Germinal center (tissue), 1 donor: ENCODE results near the gene COA1.
"Not testable (repeated sequence)": the region's sequence is repeated elsewhere in the genome, so short reads cannot be mapped to it uniquely, and the experiment has no call there.

Source experiments
- DNase-seq: peaks from one replicate; pipeline ENCODE4 v3.0.0; 2012; ENCODE audit warnings: mixed read lengths, low spot score

COA1 gene

DNA sequence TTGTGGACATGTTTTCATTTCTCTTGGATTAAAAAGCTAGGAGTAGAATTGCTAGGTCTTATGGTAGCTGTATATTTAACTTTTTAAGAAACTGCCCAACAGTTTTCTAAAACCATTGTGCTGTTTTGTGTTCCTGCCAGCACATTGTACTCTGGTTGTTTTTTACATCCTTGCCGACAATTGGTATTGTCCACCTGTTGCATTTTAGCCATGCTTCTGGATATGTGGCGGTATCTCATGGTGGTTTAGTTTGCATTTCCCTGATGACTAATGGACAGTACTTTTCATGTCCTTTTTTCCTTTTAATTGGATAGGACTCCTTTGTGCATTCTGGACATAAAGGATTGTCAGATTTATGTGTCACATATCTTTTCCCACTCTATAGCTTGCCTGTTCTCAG lies 100.9 kb downstream of the COA1 start:
- no peak for DNase-seq

DNA sequence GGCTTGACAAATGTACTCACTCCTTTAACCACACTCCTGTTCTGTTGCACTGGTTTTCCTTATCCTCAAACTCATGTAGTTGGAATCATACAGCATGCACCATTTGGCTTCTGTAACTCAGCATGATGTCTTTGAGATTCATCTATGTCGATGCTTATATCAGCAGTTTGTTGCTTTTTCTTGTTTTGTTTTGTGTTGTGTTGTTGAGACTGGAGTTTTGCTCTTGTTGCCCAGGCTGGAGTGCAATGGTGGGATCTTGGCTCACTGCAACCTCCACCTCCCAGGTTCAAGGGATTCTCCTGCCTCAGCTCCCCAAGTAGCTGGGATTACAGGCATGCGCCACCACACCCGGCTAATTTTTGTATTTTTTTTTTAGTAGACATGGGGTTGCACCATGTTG lies 101.5 kb downstream of the COA1 start:
- DNase-seq: not testable (repeated sequence)

DNA sequence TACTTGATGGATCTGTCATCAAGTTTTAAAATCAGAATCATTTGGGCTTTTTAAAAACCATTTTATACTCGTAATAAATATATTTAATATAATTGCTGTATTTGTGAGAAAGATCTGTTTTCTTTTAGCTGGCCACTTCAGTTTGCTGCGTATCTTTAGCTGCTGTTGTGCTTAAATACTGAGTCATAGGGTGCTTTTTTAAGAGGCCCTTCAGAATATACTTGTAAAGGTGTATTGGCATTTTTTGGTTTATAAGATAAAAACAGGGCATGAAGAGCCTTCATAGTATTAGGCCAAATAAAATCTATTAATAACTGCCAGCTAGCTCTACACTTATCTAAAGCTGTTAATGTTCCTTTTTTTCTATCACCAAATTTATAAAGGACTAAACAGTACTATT lies 102.6 kb downstream of the COA1 start:
- no peak for DNase-seq

DNA sequence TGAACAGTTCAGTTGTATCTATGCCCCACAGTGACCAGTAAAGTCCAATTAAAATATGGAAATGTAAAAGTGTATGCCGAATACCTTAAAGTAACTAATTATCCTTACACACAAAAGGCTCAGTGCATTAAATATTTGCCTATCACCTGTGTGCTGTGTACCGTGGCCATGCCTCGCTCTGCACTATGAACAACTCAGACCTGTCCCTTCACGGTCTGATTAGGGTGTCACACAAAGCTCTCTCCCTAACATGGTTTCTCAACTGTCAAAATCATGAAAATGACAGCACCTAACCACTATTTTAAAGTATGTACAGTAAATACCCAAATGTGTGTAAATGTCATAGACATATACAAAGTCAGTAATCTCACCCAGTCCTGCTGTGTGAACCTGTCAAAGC lies 103.3 kb downstream of the COA1 start:
- DNase-seq: no peak

DNA sequence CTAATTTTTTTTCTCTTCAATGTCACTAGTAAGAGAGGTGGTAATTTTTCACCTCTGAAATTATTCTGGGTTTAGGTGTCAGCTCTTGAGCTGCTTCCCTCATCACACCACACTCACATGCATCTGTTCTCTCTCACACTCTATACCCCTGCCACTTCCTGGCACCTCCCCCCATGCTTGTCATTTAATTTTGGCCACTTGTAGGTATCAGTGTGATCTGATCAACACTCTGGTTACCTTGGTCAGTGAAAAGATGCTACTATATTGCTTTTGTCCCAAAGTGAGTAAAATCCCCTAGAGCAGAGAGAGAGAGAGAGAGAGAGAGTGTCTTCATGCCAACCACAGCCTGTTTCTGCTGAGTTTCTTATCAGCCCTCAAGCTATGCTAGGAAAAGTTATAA lies 103.9 kb downstream of the COA1 start:
- DNase-seq: no peak

DNA sequence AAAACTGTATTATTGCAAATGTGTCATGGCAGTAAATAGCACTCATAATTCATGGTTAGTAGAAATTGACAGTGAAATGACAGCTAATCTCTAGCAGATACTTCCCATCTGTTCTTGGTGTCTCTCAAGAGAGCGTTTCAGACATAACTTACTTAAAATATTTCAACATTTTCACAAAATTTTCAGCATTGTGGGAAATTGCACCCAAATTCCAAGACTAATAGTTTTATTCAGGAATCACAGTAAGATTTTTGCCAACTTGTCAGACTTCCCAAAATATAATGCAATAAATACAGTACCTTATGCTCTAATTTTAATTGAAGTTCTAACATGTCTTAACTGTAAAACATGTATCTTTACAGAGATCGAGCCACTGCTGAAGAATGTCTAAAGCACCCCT lies 105.2 kb downstream of the COA1 start:
- DNase-seq: no peak

DNA sequence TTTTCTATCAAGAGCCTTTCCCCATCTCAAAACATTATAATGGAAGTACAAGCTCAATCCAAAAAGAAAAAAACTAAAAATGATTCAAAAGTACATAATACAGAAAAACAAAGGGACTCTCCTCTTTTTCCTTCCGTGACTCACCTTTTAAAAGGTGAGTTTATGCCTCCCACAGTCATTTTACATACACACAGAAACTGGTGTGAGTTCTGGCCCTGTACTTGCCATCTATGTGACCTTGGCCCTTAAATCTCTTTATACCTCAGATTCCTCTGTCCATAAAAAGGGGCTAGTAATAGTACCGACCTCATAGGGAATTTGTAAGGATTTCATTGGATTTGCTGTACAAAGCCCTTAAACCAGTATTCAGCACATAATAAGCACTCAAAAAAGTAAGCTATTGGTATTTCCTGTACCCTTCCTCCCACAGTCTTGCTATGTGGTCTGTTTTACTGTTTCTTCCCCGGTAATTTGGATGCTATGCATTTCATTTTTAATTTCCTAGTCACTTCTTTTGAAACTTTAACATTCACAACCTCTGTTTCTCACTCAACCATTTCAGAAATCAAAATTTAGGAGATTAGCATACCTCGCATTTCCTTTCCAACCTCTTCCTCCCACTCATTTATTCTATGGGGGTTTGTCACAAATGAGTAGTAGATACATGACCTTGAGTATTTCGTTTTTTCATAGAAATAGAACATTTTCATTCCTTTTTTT lies 107.4 kb downstream of the COA1 start:
- no peak for DNase-seq

DNA sequence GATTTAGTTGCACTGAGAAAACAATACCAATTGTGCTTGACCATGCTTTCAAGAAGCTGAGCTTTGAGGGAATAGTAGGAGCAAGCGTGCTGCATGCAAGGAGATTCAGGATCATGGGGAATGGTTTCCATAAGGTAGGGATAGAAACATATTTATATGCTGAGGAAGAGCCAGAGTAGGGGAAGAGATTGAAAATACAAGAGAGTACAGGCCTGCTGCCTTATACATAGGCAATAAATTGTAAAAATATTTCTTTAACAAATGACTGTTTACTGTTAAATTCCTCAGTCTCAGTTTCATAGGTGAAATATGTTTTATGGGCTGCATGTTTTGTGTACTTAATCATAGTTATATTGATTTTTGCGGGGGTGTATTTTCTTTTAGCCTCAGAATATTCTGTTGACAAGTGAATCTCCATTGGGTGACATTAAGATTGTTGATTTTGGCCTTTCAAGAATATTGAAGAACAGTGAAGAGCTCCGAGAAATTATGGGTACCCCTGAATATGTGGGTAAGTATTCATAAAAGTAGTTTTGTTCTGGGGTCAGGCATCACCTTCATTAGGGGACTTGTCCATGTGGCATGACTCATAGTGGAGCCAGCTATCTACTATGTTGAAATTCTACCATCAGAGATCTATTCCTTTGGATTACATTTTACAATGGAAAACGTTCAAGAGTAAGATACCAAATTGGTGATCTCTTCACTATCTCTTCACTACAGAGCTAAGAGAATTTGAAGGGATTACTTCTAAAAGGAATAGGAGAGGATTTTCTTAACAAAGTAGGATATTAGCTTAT lies 109.9 kb downstream of the COA1 start:
- DNase-seq: no peak

DNA sequence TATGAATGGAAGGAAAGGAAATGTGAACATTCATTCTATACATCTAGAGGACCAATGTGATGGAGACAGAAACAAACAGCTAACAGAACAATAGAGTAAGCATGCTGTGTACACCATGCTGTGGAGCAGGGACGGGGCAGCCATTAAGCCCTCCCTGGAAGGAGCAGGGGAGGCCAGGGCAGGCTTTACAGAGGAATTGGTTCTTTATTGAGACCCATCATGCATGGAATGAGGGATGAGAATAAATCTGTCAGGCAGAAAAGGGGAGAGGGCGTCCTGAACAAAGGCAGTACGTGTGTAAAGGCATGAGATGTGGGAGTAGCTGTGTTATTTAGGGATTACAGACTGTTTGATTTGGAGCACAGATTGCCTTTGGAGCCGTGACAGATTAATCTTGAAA lies 111.2 kb downstream of the COA1 start:
- no peak for DNase-seq

DNA sequence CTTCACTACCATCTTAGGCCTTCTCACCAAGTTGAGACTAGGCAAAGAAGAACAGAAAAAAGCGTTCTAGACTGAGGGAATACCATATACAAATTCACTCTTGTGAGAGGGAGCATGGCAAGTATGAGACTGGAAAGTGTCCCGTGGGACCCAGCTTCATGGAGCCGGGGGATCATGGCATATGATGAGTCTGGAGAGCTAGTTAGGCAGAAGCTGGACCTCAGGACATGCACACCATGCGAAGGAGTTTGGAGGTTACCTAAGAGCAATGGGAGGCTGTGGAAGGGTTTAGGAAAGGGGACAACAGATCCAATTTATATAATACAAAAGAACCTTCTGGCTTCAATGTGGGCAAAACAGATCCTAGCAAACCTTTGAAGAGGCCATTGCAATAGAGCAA lies 112.3 kb downstream of the COA1 start:
- DNase-seq: no peak

DNA sequence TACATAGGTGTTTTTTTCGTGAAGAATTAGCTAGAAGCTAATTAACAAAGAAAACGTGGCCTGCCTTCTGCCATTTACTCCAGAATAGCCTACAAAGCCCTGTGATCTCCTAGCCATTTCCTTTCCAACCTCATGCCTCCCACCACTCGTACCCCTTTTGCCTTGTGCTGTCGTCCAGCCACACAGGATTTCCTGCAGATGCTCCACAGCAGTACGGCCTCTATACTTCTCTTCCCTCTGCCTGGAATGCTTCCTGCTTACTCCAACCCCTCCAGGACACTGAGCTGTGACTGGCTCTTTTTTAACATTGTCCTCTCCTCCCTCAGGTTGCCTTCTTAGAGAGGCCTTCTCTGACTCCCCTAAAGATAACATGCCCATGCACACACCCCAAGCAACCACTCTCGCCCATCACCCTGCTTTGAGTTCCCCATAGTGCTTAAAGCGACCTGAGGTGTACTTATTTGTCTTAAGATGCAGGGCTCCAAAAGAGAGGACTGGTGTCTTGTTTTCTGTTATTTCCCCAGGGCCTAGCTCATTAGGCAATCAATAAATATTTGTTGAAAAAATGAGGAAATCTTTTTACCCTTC lies 113.7 kb downstream of the COA1 start:
- no peak for DNase-seq

DNA sequence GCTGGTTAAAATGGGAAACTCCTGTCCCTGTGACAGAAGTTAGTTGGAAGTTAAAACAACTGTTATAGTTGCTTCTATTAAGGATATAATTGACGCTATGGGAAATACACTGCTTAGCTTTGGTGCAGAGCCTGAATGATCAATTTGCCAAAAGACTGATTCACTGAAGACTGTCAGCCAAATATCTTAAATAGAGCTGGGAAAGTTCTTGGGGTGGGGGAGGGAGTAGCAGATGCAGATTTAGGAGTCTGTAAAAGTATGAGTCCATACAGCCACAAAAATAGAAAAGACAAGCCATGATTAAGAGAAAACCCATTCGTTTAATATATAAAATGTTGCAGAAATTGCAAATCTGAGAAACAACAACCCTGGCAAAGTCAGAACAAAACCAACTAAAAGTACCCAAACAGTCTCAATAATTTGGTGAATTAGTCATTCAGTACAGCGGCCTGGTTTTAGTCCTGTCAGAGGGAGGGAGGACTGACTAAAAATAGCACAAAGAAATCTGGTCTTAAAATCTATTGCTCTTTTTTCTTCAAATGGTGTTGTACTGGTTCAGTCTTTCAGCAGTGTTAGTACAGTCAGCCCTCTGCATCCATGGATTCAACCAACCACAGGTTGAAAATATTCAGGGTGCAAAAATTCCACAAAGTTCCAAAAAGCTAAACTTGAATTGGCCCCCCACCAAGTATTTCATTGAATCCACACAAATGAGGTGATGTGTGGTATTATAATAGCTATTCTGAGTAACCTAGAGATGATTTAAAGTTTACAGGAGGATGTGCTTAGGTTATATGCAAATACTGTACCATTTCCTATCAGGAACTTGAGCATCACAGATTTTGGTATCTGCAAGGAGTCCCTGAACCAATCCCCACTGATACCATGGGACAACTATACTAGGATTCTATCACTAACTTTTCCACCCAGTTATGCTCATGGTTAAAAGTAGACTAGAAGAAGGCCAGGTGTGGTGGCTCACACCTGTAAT lies 116.4 kb downstream of the COA1 start:
- DNase-seq: no peak

DNA sequence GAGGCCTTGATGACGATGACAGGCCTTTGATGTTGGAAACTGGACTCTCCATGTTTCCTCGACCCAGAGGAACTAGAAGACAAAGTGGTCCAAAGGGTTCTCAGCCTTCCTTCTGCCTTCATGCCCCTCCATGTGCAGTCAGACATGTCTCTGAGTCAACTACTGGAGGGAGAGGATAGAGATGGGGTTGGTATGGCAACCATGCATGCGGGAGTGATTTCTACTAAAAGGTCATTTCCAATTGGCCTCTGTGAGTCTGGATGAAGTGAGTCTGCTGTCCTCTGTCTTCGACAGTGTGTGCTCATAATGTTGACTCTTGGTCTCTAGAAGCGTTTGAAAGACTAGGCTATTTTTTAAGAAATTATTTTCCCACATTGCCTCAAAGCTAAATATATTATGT lies 117.2 kb downstream of the COA1 start:
- no peak for DNase-seq

DNA sequence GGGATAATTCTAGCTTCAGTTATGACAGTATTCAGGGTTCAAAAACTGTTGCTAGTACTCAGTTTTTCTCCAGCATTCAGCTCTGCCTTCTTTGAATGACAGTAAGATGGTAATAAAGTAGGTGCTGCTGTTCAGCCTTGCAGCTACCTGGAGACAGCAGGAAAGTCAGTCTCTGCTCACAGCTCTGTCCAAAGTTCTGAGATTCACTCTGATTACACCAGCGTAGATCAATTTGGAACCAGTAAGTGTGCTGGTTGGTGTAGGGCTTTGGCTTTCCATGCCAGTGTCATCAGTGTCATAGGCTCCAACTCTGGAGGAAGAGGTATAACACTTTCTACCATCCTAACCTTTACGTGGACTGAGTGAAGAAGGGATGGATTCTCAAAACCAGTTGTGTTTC lies 120.2 kb downstream of the COA1 start:
- DNase-seq: no peak

DNA sequence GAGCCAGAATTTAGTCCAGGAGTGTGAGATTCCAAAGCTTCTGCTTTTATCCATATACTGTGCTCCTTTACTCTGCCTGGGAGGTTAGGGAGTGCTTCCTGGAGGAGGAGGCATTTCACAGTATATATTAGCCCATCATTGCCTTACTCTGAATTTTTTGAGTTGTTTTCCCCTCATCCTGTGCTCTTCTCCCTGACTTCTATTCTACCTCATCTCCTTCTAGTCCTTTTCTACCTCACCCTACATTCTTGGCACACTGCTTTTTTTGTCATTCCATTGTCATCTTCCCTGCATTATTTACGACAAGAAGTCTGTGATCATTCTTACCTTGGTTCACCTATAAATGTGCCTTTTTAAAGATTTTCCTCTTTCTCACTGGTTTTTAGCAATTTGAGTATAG lies 125.1 kb downstream of the COA1 start:
- DNase-seq: no peak

DNA sequence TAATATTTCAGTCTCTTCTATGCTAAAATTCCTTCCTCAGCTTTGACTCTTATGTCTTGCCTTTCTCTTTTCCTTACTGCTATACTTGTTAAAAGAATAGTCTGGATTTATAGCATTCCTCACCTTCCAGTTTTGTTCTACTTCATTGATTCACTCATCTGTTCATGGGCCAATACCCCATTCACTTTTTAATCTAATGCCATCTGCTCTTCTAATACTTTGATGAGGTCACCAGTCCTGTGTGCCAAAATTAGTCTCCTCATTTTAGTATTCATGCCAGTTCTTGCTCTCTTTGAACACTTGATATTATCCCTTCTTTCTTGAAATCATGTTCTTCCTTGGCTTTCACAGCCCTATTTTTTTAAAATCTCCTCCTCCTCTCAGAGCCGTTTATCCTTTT lies 127.1 kb downstream of the COA1 start:
- DNase-seq: no peak

DNA sequence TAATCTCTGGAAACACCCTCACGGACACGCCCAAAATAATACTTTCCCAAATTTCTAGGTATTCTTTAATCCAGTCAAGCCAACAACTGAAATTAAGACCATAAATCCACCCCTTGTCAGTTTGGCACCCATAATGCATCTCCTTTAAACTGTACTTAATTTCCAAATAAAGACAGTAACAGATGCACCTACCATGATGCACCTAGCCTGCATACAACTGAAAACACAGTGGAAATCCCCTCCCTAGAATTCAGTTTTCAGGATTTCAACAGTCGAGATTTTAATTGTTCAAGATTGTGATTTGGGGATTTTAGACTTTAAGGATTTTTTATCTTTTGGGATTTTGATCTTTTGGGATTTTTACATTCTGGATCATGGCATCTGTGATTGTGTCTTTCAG lies 129.3 kb downstream of the COA1 start:
- DNase-seq: no peak

DNA sequence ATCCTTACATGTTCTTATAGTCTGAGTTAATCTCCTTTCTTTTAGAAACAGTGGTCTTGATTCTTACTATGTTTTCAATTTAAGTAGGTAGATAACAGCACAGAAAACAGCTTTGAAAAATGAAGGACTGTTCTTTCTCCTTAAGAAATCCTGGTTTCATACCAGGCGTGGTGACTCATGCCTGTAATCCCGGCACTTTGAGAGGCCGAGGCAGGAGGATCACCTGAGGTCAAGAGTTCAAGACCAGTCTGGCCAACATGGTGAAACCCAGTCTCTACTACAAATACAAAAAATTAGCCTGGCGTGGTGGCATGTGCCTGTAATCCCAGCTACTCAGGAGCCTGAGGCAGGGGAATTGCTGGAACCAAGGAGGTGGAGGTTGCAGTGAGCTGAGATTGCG lies 132.9 kb downstream of the COA1 start:
- not testable (repeated sequence) for DNase-seq

DNA sequence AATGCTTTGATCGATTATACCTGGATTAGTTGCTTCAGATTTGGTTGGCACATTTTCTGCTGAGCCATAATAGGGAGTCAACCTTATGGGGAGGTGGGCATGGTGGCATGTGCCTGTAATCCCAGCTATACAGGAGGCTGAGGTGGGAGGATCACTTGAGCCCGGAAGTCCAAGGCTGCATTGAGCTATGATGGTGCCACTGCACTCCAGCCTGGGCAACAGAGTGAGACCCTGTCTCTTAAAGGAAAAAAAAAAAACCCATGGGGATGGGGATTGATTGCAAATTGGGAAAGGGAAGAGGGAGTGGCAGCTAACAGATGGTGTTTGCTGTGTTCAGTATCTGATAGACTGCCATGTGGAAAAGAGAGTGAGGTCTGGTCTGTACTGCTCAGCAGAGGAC lies 135.3 kb downstream of the COA1 start:
- DNase-seq: no peak

DNA sequence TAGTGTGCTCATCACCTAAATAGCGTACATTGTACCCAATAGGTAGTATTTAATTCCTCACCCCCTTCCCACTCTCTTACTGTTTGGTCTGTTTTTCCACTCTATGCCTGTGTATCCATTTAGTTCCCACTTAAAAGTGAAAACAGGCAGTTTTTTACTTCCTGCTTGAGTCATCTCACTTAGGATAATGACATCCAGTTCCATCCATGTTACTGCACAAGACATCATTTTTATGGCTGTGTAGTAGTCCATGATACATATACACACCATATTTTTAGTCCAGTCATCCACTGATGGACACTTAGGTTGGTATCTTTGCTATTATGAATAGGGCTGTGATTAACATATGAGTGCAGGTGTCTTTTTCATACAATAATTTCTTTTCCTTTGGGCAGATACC lies 136.3 kb downstream of the COA1 start:
- DNase-seq: no peak

DNA sequence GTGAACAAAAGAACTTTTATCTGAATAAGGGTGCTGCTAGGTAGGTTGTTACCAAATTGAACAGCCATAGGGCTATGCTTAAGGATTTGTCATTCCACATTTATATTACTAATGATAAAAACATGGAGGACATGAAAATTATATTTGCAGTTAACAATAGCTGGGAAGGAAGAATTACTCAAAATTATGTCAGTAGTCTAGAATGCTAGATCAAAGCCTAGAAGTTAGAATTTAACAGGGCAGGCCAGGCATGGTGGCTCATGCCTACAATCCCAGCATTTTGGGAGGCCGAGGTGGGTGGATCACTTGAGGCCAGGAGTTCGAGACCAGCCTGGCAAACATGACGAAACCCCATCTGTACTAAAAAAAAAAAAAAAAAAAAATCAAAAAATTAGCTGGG lies 137.0 kb downstream of the COA1 start:
- DNase-seq: no peak

DNA sequence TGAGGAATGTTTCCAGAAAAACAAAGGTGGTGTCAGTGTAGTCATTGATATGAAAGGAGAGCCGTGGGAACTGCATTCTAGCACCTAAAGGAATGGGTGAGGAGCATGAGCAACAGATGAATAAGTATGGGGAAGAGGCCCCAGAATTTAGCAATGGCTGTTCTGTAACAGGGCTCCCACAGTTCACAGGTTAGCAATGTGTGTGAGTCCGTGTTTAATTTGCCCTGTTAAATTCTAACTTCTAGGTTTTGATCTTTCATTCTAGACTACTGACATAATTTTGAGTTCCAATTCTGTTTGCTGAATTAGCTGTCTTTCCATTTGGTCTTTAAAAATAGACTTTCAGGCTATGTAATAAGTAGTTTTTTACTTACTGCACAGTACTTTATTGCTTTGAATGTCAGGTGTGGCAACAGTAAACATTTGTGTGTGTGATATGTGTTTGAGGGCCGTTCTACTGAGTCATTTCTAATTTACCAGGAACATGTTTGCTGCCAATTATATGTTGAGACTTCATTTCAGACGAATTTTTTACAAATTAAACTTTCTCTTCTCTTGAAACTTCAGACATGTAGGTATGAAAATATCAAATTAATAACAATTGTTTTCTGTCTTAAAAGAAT lies 137.7 kb downstream of the COA1 start:
- no peak for DNase-seq
